ENCODE data around the gene FGF4. TPM values are rescaled to one million over a fixed set of nuclear protein-coding genes. Genes with fewer than 3 reads are reported as not detected.

Gene FGF4
- total RNA-seq, 2 donors from 2014 or later = 0.28 TPM; not detected in 1

DNA sequence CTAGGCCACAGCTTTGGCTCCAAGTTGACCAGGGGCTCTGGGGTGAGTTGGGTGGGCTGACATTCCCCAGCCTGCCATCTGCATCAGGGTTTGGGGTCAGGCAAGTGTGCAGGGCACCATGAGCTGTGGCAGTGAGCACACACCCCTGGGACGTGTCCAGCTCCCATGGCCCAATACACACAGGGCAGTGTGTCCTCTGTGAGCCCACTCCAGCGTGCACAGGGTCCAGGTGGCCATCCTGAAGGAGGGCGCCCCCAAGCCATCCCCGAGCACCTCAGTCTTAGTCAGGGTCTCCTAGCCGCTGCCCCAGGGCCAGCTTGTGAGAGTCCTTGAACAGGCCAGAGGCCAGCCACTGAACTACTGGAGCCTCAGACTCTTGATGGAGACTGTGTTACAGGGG lies 45.3 kb upstream of the FGF4 start:
- Histone ChIP-seq H3K36me3 (no peaks in the 10 kb centered on the region), H3K9me3 (no peaks in the 10 kb centered on the region), H3K27ac (no peak overlapping the region), H3K4me3 (no peak overlapping the region), H3K4me1 (replicated peaks) (no peaks in the 10 kb centered on the region), H3K27me3 (replicated peaks; ENCODE audit: insufficient read depth) (peaks cover 46% of the 10 kb centered on the region)
- WGBS = 98% methylated on average over 4 of the region's 5 CpGs
- no peak for TF ChIP-seq POLR2A (IDR thresholded peaks at IDR 0.05)
- TF ChIP-seq, protein P1, sequence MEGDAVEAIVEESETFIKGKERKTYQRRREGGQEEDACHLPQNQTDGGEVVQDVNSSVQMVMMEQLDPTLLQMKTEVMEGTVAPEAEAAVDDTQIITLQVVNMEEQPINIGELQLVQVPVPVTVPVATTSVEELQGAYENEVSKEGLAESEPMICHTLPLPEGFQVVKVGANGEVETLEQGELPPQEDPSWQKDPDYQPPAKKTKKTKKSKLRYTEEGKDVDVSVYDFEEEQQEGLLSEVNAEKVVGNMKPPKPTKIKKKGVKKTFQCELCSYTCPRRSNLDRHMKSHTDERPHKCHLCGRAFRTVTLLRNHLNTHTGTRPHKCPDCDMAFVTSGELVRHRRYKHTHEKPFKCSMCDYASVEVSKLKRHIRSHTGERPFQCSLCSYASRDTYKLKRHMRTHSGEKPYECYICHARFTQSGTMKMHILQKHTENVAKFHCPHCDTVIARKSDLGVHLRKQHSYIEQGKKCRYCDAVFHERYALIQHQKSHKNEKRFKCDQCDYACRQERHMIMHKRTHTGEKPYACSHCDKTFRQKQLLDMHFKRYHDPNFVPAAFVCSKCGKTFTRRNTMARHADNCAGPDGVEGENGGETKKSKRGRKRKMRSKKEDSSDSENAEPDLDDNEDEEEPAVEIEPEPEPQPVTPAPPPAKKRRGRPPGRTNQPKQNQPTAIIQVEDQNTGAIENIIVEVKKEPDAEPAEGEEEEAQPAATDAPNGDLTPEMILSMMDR (IDR thresholded peaks at IDR 0.05) = no peak
- TF ChIP-seq POLR2AphosphoS5 (IDR thresholded peaks at IDR 0.05) = no peak
- intact Hi-C loops (cut with DNase I) = no loop called here
- DNase-seq (ENCODE audit: low spot score) = no peak

DNA sequence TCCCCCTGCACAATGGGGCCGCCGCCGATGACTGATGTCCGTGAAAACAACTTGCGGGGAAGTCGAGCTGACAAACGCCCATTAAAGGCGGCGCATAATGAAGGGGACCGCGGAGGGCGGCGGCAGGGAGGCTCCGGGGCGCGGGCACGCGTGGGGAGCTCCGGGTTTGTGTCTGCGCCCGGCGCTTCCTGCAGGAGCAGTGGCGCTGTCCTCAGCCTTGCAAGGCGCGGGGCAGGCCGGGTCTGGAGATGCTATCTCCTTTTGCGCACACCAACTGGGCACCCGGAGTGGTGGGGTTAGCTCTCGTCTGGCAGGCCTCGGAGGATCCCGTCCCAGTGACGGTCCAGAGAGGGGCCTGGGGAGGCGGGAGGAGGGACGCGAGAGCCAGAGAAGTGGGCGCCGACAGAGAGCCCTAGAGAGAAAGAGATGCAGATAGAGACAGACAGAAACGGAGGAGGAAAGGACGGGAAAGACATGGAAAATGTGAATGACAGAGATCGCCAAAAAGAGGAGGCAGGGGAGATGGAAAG lies 44.5 kb upstream of the FGF4 start:
- no peaks in the 10 kb centered on the region for H3K36me3 ChIP-seq
- TF ChIP-seq POLR2A (IDR thresholded peaks at IDR 0.05) (no peak), POLR2AphosphoS5 (IDR thresholded peaks at IDR 0.05) (no peak)
- peaks cover 46% of the 10 kb centered on the region for H3K27me3 ChIP-seq (replicated peaks; ENCODE audit: insufficient read depth)
- WGBS = 5% methylated on average over 31 of the region's 40 CpGs
- H3K9me3 ChIP-seq = no peaks in the 10 kb centered on the region
- H3K4me3 ChIP-seq = no peak overlapping the region
- no peak overlapping the region for H3K27ac ChIP-seq
- no peak for DNase-seq (ENCODE audit: low spot score)
- H3K4me1 ChIP-seq (replicated peaks) = no peaks in the 10 kb centered on the region
- intact Hi-C loops (cut with DNase I) = no loop called here

DNA sequence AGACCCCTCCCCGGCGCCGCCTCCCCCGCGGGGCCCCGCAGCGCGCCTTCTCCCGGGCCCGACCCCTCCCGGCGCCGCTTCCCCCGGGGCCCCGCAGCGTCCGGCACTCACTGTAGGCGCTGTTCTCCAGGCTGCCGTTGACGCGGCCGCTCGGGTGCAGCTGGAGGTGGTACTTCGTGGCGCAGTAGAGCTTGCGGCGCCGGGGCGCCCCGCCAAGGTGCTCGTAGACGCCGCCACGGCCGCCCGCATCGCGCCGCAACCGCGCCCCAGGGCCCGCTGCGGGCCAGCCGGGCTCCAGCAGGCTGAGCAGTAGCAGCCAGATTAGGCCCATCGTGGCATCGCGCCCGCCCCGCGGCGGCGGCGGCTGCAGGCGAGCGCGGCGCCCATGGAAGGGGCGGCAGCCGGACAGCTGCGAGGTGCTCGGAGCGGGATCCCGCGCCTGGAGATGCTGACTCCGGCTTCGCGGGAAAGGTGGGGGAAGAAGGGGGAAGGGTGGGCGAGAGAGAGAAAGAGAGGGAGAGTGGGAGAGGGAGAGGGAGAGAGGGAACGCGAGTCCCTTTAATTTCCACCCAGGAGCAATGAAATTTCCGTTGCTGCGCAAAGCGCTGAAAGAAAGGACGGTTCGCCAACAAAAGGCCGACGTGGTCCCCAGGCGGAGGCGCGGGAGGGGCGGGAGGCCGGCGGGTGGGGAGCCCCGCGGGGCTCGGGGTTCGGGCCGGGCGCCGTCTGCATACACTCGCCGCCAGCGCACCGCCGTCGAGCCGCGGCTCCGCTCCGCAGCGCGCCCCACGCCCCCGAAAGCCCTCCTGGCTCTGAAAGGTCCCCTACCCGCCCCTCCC lies 43.7 kb upstream of the FGF4 start, which contains the start of gene FGF3:
Gene FGF3, minus strand, starts transcription at position 814 of the 839 bp plus-strand sequence. Its CDS starts 483 bp downstream, at position 331.
- no peak for TF ChIP-seq POLR2AphosphoS5 (IDR thresholded peaks at IDR 0.05)
- no peaks in the 10 kb centered on the region for H3K4me1 ChIP-seq (replicated peaks)
- intact Hi-C loops (cut with DNase I) = no loop called here
- 2% methylated on average over 98 of the region's 105 CpGs for WGBS
- H3K27ac ChIP-seq = no peak within 1 kb of the TSS
- no peak for DNase-seq (ENCODE audit: low spot score)
- H3K27me3 ChIP-seq (replicated peaks; ENCODE audit: insufficient read depth) = peaks cover 43% of the 10 kb centered on the region
- no peaks in the 10 kb centered on the region for H3K9me3 ChIP-seq
- no peaks in the 10 kb centered on the region for H3K36me3 ChIP-seq
- H3K4me3 ChIP-seq = no peak within 1 kb of the TSS

DNA sequence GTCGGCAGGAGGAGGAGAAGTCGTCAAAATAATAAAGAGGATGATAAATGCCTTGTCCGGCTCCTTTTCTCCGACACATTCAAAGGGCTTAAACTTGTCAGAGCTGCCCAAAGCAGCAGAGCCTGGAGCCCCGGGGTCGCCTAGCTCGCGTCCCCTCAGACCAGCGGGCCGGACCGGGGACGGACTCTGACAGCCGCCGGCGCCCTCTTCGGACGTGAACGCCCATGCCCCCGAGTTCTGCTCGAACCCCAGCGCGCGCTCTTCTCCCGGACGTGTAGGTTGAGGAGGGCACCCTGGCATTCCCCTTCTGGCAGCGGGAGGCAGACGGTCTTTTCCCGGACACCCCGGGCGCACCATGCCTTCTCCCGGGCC lies 43.1 kb upstream of the FGF4 start:
- intact Hi-C loops (cut with DNase I) = no loop called here
- 1% methylated on average over 31 of the region's 31 CpGs for WGBS
- TF ChIP-seq, protein P1 (IDR thresholded peaks at IDR 0.05) = no peak
- TF ChIP-seq POLR2AphosphoS5 (IDR thresholded peaks at IDR 0.05) (no peak), POLR2A (IDR thresholded peaks at IDR 0.05) (no peak)
- no peak overlapping the region for H3K27ac ChIP-seq
- peaks cover 43% of the 10 kb centered on the region for H3K27me3 ChIP-seq (replicated peaks; ENCODE audit: insufficient read depth)
- H3K36me3 ChIP-seq = no peaks in the 10 kb centered on the region
- DNase-seq (ENCODE audit: low spot score) = no peak
- H3K4me1 ChIP-seq (replicated peaks) = no peaks in the 10 kb centered on the region
- H3K4me3 ChIP-seq = no peak overlapping the region
- no peaks in the 10 kb centered on the region for H3K9me3 ChIP-seq

DNA sequence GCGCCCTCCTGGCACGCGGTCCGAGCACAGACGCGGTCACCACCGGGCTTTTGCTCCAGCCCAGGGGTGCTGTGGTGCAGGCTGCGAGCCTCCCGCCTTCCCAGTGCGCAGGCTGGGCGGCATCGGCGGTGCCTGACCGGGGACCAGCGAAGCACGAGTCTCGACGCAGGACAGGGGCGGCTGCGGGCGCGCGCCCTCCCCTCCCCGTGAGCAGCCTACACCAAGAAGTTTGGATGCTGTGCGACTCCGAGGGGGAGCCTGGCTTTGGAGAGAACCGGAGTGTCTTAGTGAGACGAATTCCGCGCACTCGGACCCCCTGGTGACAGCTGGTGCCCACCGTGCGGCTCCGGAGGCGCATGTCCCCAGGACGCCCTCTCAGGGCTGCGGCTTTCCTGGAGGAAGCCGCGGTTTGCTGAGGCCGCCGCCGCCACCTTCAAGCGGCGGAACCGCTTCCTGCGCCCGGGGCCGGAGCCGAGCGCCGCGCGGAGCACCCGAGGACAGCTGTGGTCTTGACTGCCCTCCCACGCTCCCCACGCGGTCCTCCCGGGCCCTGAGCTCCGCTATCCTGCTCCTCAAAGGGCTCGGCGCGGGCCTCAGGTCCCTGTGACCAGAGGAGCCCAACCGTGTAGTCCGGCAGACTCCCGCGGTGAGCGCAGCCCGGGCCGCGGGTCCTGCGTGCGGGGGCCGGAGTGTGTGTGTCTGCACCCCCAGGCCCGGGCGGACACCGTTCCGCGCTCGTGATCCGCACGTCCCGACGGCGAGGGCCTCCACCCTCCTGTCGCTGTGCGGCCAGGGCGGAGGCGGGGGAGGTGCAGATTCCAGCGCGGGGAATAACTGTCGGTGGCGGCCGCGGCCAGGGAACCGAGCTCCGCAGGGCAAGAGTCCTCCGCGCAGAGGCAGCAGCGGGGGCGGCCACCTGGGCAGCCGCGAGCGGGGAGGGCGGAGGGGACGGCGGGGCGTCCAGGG lies 42.4 kb upstream of the FGF4 start:
- intact Hi-C loops (cut with DNase I) = no loop called here
- H3K4me3 ChIP-seq = no peak overlapping the region

More for the DNA sequence above, 42.4 kb upstream of the FGF4 start:
- TF ChIP-seq, protein P1 (IDR thresholded peaks at IDR 0.05) = no peak
- TF ChIP-seq POLR2AphosphoS5 (IDR thresholded peaks at IDR 0.05) (no peak), POLR2A (IDR thresholded peaks at IDR 0.05) (no peak)
- H3K27ac ChIP-seq = no peak overlapping the region
- no peak for DNase-seq (ENCODE audit: low spot score)
- WGBS = 1% methylated on average over 101 of the region's 107 CpGs
- H3K4me1 ChIP-seq (replicated peaks) = no peaks in the 10 kb centered on the region
- no peaks in the 10 kb centered on the region for H3K9me3 ChIP-seq
- peaks cover 43% of the 10 kb centered on the region for H3K27me3 ChIP-seq (replicated peaks; ENCODE audit: insufficient read depth)
- H3K36me3 ChIP-seq = no peaks in the 10 kb centered on the region
